NCI-H524 treated with DMSO at 0.1 percent for 48 hours (cell line): ENCODE results near the gene AK8.

Experiments used
- DNase-seq: peaks from one replicate; lab custom pipeline; 2025; lab: John Stamatoyannopoulos, UW

The AK8 gene

GRCh38 chr9:132877824-132878694, at the start of gene AK8:
Gene AK8, minus strand, starts transcription at chr9:132878284. Its CDS starts 29 bp downstream, at chr9:132878255.
- DNase-seq: peak; percentile 25

GRCh38 chr9:132927704-132928103, 49.6 kb upstream of the AK8 start:
- DNase-seq: no peak

- no peak for DNase-seq
Measured at GRCh38 chr9:132923346-132923902, 45.3 kb upstream of the AK8 start.

GRCh38 chr9:132919614-132920268, 41.7 kb upstream of the AK8 start:
- no peak for DNase-seq

GRCh38 chr9:132914924-132915323, 36.8 kb upstream of the AK8 start:
- DNase-seq: no peak

- DNase-seq: no peak
Measured at GRCh38 chr9:132912131-132912530, 34.0 kb upstream of the AK8 start.

- DNase-seq: no peak
Measured at GRCh38 chr9:132910376-132910775, 32.3 kb upstream of the AK8 start.

- no peak for DNase-seq
Measured at GRCh38 chr9:132909311-132909710, 31.2 kb upstream of the AK8 start.

GRCh38 chr9:132908635-132909034, 30.6 kb upstream of the AK8 start:
- DNase-seq: no peak

- no peak for DNase-seq
Measured at GRCh38 chr9:132905726-132906125, 27.6 kb upstream of the AK8 start.

GRCh38 chr9:132903574-132904492, 25.7 kb upstream of the AK8 start:
- DNase-seq: no peak

- no peak for DNase-seq
Measured at GRCh38 chr9:132901858-132902831, 24.1 kb upstream of the AK8 start.

GRCh38 chr9:132898051-132898450, 20.0 kb upstream of the AK8 start:
- DNase-seq: no peak

- no peak for DNase-seq
Measured at GRCh38 chr9:132896906-132897305, 18.8 kb upstream of the AK8 start.

- DNase-seq: no peak
Measured at GRCh38 chr9:132896264-132896663, 18.2 kb upstream of the AK8 start.

- no peak for DNase-seq
Measured at GRCh38 chr9:132894862-132895835, 17.1 kb upstream of the AK8 start.

GRCh38 chr9:132894346-132894745, 16.3 kb upstream of the AK8 start:
- no peak for DNase-seq

GRCh38 chr9:132892400-132892799, 14.3 kb upstream of the AK8 start:
- DNase-seq: no peak

GRCh38 chr9:132888151-132888550, 10.1 kb upstream of the AK8 start:
- DNase-seq: no peak
